Tibial nerve (tissue), 4 donors: Measurements from ENCODE around the gene PLCB1. TPM values are rescaled to one million over a fixed set of nuclear protein-coding genes. Genes with fewer than 3 reads are reported as not detected.
"Not testable (repeated sequence)": the region's sequence is repeated elsewhere in the genome, so short reads cannot be mapped to it uniquely, and the experiment has no call there.

Source experiments
- DNase-seq, 2 donors: peaks; one replicate each; pipeline ENCODE4 v3.0.0-alpha.2; 2019; ENCODE audit warnings: low spot score in 2 of 2
- H3K27ac ChIP-seq, 4 donors: fragments of 200-600 bp; sonication (generic) in 3 of 4; one replicate each; pipeline ENCODE4 v1.5.1; 2017 to 2019; ENCODE audit warnings: mild to moderate bottlenecking in 1 of 4
- H3K27me3 ChIP-seq, 2 donors: fragments of 200-600 bp; sonication (generic) in 1 of 2; one replicate each; pipeline versions ENCODE4 v1.5.1 to v1.6.0; 2017 to 2019
- H3K36me3 ChIP-seq, 3 donors: fragments of 200-600 bp; sonication (generic); one replicate each; pipeline ENCODE4 v1.5.1; 2018 to 2019
- H3K4me1 ChIP-seq, 4 donors: fragments of 200-600 bp; sonication (generic) in 3 of 4; one replicate each; pipeline ENCODE4 v1.5.1; 2017 to 2019
- H3K4me3 ChIP-seq, 4 donors: fragments of 200-600 bp; sonication (generic) in 3 of 4; one replicate each; pipeline ENCODE4 v1.5.1; 2017 to 2019; ENCODE audit warnings: mild to moderate bottlenecking in 1 of 4, moderate library complexity in 1 of 4
- H3K9me3 ChIP-seq, 4 donors: fragments of 200-600 bp; sonication (generic) in 3 of 4; one replicate each; pipeline ENCODE4 v1.5.1; 2017 to 2019
- EP300 ChIP-seq, 2 donors: sonication (generic); formaldehyde crosslinking; IDR thresholded peaks; one replicate each; pipeline ENCODE4 v1.6.1; 2017; ENCODE audit warnings: antibody characterized with exemption in 2 of 2, mild to moderate bottlenecking in 1 of 2
- POLR2A ChIP-seq, 2 donors: fragments of 450-650 bp; IDR thresholded peaks; one replicate each; pipeline ENCODE4 v1.6.1; 2017; ENCODE audit warnings: antibody characterized with exemption in 2 of 2, mild to moderate bottlenecking in 2 of 2, moderate library complexity in 2 of 2
- whole genome bisulfite sequencing, 2 donors: methylation state at CpG; one replicate each; pipeline ENCODE4 v1.1.5; 2018; 5-methylcytosine and 5-hydroxymethylcytosine counted together
- total RNA-seq, 4 donors: library from RNA; depleted of rRNA; stranded (reverse); fragments of >200 nt; gene quantifications; one replicate each; pipeline ENCODE4 v1.1.0, GENCODE V29; 2016
- TF ChIP-seq, protein P1 (sequence below), 5 experiments: fragments of 200-600 bp in 3 of 5; fragments of 450-650 bp in 2 of 5; sonication (generic) in 3 of 5; IDR thresholded peaks; one replicate each; pipeline ENCODE4 v1.5.1; 2016 to 2019; ENCODE audit warnings: antibody characterized with exemption in 5 of 5, mild to moderate bottlenecking in 3 of 5, moderate library complexity in 2 of 5

Gene PLCB1
- total RNA-seq, 4 donors from 2014 or later: 34.7 to 52.8 (median 39.2) TPM

DNA sequence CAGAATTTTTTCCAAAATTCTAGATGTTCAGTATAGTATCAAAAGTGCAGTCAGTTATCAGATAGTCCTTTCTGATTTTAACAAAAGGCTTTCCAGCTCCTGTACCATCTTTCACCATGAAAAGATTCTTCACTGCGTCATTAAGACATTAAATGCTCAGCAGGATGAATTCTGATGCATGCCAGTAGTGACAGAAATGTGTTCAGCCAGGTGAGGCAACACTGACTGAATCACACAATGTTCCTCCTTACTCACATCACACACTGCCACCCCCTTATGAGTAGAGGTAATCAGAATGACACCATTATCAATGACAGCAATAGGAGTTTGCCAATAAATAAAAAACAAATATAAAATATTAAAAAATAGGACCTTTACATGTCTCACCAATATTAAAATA is 510.2 kb downstream of the PLCB1 start:
- Histone ChIP-seq H3K4me1 (peaks cover 0 to 19% (median 0%) of the 10 kb centered on the region in 4 donors), H3K36me3 (peaks cover 0 to 4% (median 0%) of the 10 kb centered on the region in 3 donors), H3K27me3 (no peaks in the 10 kb centered on the region), H3K4me3 (no peak overlapping the region), H3K27ac (no peak overlapping the region), H3K9me3 (no peaks in the 10 kb centered on the region)
- DNase-seq: no peak
- TF ChIP-seq POLR2A (IDR thresholded peaks at IDR 0.05): no peak
- TF ChIP-seq, protein P1, sequence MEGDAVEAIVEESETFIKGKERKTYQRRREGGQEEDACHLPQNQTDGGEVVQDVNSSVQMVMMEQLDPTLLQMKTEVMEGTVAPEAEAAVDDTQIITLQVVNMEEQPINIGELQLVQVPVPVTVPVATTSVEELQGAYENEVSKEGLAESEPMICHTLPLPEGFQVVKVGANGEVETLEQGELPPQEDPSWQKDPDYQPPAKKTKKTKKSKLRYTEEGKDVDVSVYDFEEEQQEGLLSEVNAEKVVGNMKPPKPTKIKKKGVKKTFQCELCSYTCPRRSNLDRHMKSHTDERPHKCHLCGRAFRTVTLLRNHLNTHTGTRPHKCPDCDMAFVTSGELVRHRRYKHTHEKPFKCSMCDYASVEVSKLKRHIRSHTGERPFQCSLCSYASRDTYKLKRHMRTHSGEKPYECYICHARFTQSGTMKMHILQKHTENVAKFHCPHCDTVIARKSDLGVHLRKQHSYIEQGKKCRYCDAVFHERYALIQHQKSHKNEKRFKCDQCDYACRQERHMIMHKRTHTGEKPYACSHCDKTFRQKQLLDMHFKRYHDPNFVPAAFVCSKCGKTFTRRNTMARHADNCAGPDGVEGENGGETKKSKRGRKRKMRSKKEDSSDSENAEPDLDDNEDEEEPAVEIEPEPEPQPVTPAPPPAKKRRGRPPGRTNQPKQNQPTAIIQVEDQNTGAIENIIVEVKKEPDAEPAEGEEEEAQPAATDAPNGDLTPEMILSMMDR (IDR thresholded peaks at IDR 0.05): no peak
- no peak for TF ChIP-seq EP300 (IDR thresholded peaks at IDR 0.05)
- 97 to 98% methylated on average over 1 of the region's 1 CpG for WGBS, 2 donors

DNA sequence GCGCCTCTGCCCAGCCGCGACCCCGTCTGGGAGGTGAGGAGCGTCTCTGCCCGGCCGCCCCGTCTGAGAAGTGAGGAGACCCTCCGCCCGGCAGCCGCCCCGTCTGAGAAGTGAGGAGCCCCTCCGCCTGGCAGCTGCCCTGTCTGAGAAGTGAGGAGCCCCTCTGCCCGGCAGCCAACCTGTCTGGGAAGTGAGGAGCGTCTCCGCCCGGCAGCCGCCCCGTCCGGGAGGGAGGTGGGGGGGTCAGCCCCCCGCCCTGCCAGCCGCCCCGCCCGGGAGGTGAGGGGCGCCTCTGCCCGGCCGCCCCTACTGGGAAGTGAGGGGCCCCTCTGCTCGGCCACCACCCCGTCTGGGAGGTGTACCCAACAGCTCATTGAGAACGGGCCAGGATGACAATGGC is 512.4 kb downstream of the PLCB1 start:
- not testable (repeated sequence) for H3K4me3 ChIP-seq, DNase-seq, H3K27me3 ChIP-seq, H3K36me3 ChIP-seq, H3K27ac ChIP-seq, H3K9me3 ChIP-seq
- peaks cover 0 to 29% (median 2%) of the 10 kb centered on the region in 4 donors for H3K4me1 ChIP-seq
- WGBS, 2 donors: 91 to 97% methylated on average over 3 to 15 of the region's 30 CpGs

DNA sequence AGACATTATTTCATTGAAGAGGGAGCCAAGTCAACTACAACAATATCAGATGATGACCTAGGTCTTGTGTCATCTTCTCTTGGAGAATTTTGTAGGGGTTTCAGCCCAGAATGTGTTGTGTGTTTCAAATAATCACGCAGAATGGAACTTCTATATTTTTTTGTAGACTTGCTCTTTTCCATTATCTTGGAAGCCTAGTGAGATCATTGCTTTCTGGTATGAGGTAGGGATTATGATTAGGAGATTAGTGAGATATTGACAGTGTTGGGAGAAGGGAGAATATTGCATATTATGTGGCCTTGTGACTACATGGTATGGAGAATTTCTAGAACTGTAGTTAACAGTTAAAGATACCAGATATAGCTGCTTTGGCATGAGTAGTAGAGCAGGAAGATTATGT is 513.3 kb downstream of the PLCB1 start:
- peaks cover 0 to 8% (median 0%) of the 10 kb centered on the region in 3 donors for H3K36me3 ChIP-seq
- peaks cover 0 to 29% (median 2%) of the 10 kb centered on the region in 4 donors for H3K4me1 ChIP-seq
- H3K27ac ChIP-seq: no peak overlapping the region
- no peak for DNase-seq
- H3K27me3 ChIP-seq: no peaks in the 10 kb centered on the region
- H3K9me3 ChIP-seq: no peaks in the 10 kb centered on the region
- no peak overlapping the region for H3K4me3 ChIP-seq
- TF ChIP-seq, protein P1 (IDR thresholded peaks at IDR 0.05): no peak
- TF ChIP-seq POLR2A (IDR thresholded peaks at IDR 0.05) (no peak), EP300 (IDR thresholded peaks at IDR 0.05) (no peak)
- 89 to 90% methylated on average over 1 of the region's 1 CpG for WGBS, 2 donors

DNA sequence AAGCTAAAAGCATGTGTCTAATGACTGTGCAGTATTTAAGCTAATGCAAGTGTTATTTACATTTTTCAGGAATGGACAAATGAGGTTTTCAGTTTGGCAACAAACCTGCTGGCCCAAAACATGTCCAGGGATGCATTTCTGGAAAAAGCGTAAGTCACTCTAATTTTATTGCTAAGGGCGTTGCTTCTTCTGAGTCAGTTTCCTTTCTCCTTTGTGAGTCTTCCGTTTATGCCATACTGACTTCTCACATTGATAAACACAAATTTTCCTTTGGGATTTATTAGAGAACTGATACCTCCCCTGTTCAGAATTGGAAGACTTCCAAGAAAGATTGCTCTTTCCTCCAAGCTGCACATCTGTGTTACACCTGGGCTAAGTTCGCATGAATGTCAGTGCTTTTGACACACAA is 514.0 kb downstream of the PLCB1 start:
- peaks cover 0 to 9% (median 0%) of the 10 kb centered on the region in 3 donors for H3K36me3 ChIP-seq
- WGBS, 2 donors: 52 to 53% methylated on average over 4 of the region's 4 CpGs
- H3K4me1 ChIP-seq: peaks cover 0 to 30% (median 2%) of the 10 kb centered on the region in 4 donors
- no peak for TF ChIP-seq POLR2A (IDR thresholded peaks at IDR 0.05)
- TF ChIP-seq EP300 (IDR thresholded peaks at IDR 0.05): peak in 1 of 2 donors; percentile 32
- H3K4me3 ChIP-seq: no peak overlapping the region
- H3K27ac ChIP-seq: peak overlapping the region in 2 of 4 donors; percentile 33 to 72
- H3K9me3 ChIP-seq: no peaks in the 10 kb centered on the region
- H3K27me3 ChIP-seq: no peaks in the 10 kb centered on the region
- DNase-seq: no peak

DNA sequence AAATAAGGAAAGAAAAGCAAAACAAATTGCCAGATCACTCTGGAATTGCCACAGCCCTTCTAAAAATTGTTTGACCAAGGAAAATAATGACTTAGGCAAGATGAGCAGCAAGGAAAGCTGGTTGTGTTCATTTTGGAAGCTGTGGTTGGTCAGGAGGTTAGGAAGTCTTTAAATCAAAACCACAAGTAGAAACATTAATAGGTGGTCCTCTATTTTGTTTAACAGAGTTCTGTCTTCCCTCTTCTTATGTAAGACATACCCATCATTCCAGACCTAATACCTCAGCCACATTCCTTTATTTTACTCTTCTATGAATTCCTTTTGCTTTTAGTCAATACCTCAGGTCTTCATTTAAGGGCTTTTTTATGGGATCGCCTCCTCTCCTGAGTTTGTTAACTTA is 514.6 kb downstream of the PLCB1 start:
- Histone ChIP-seq H3K4me1 (peaks cover 0 to 37% (median 2%) of the 10 kb centered on the region in 4 donors), H3K9me3 (no peaks in the 10 kb centered on the region), H3K27ac (peak overlapping the region in 2 of 4 donors; percentile 33 to 72), H3K36me3 (peaks cover 0 to 9% (median 0%) of the 10 kb centered on the region in 3 donors), H3K4me3 (no peak overlapping the region), H3K27me3 (no peaks in the 10 kb centered on the region)
- 78 to 90% methylated on average over 1 of the region's 1 CpG for WGBS, 2 donors
- DNase-seq: no peak
- no peak for TF ChIP-seq POLR2A (IDR thresholded peaks at IDR 0.05)

DNA sequence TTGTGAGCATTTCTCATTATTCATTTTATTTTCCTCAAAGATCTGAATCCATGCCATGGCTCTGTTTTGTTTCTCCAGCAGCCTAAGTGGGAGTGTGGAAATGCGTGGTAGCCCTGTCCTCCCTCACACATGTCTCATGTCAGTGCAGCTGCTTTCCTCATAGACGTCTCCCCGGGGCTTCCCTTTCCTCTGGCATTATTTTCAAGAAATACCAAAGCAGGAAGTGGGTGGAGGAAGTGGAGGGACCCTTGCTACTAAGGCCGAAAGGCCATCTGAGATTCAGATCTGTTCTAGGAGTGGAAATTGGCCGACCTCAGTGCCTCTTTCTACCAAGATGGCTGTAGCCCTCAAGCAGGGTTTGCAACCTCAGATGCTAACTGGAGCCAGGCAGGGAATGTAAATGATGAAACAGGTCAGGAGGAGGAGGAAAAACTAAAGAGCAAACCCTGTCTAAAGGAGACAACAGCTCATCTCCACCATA is 515.9 kb downstream of the PLCB1 start:
- Histone ChIP-seq H3K9me3 (no peaks in the 10 kb centered on the region), H3K36me3 (peaks cover 0 to 9% (median 0%) of the 10 kb centered on the region in 3 donors), H3K27ac (peak overlapping the region in 1 of 4 donors; percentile 47), H3K27me3 (no peaks in the 10 kb centered on the region), H3K4me1 (peaks cover 0 to 37% (median 2%) of the 10 kb centered on the region in 4 donors), H3K4me3 (no peak overlapping the region)
- TF ChIP-seq POLR2A (IDR thresholded peaks at IDR 0.05) (no peak), EP300 (IDR thresholded peaks at IDR 0.05) (no peak)
- TF ChIP-seq, protein P1 (IDR thresholded peaks at IDR 0.05): no peak
- DNase-seq: no peak
- 24 to 25% methylated on average over 5 of the region's 5 CpGs for WGBS, 2 donors
